ENCODE data around the gene UBE2Q2. TPM values are rescaled to one million over a fixed set of nuclear protein-coding genes. Genes with fewer than 3 reads are reported as not detected.

UBE2Q2 gene
- total RNA-seq, 3 donors from 2014 or later (not counting 1 experiment from before 2014, with no cell fraction given) = 39.5 to 64.6 (median 63.9) TPM

GRCh38 chr15:75814794-75815193 is 28.5 kb upstream of the UBE2Q2 start:
- Mint-ChIP-seq H3K27ac (no peak overlapping the region), H3K27me3 (ENCODE audit: low read depth in 2 of 2) (peaks cover 0 to 9% of the 10 kb centered on the region in 2 donors)

GRCh38 chr15:75815811-75816719 is 27.2 kb upstream of the UBE2Q2 start:
- H3K4me3 Mint-ChIP-seq = no peak overlapping the region
- intact Hi-C loops (cut with micrococcal nuclease) = loop anchor here (10.0 kb wide), 1 partner anchor 319 kb away; no protein-coding TSS in a partner anchor

More at GRCh38 chr15:75814794-75815193, 28.5 kb upstream of the UBE2Q2 start:
- Histone ChIP-seq H3K9me3 (ENCODE audit: control insufficient read depth, insufficient read depth, low read length) (no peaks in the 10 kb centered on the region), H3K27me3 (ENCODE audit: control insufficient read depth, insufficient read depth, low read length) (no peaks in the 10 kb centered on the region), H3K36me3 (ENCODE audit: control insufficient read depth, insufficient read depth, low read length) (no peaks in the 10 kb centered on the region), H3K27ac (ENCODE audit: low read length) (no peak overlapping the region), H3K4me1 (ENCODE audit: control insufficient read depth, insufficient read depth, low read length) (no peaks in the 10 kb centered on the region), H3K4me3 (ENCODE audit: low read length) (no peak overlapping the region)
- ATAC-seq = no peak
- Mint-ChIP-seq H3K9me3 (no peaks in the 10 kb centered on the region), H3K4me1 (peaks cover 0 to 6% of the 10 kb centered on the region in 2 donors), H3K36me3 (no peaks in the 10 kb centered on the region), H3K4me3 (no peak overlapping the region)
- DNase-seq = no peak
- intact Hi-C loops (cut with micrococcal nuclease) = loop anchor here (10.0 kb wide), 1 partner anchor 320 kb away; no protein-coding TSS in a partner anchor
- TF ChIP-seq CTCF (IDR thresholded peaks at IDR 0.05) = no peak
- WGBS (ENCODE audit: insufficient coverage) = 96% methylated on average over 5 of the region's 5 CpGs

GRCh38 chr15:75817138-75817935 is 25.9 kb upstream of the UBE2Q2 start:
- no peak for ATAC-seq
- Histone ChIP-seq H3K4me3 (ENCODE audit: low read length) (no peak overlapping the region), H3K27me3 (ENCODE audit: control insufficient read depth, insufficient read depth, low read length) (no peaks in the 10 kb centered on the region), H3K27ac (ENCODE audit: low read length) (no peak overlapping the region), H3K36me3 (ENCODE audit: control insufficient read depth, insufficient read depth, low read length) (no peaks in the 10 kb centered on the region), H3K9me3 (ENCODE audit: control insufficient read depth, insufficient read depth, low read length) (no peaks in the 10 kb centered on the region), H3K4me1 (ENCODE audit: control insufficient read depth, insufficient read depth, low read length) (no peaks in the 10 kb centered on the region)
- Mint-ChIP-seq H3K36me3 (no peaks in the 10 kb centered on the region), H3K4me1 (peaks cover 0 to 6% of the 10 kb centered on the region in 2 donors), H3K27me3 (ENCODE audit: low read depth in 2 of 2) (peaks cover 0 to 6% of the 10 kb centered on the region in 2 donors), H3K9me3 (no peaks in the 10 kb centered on the region), H3K4me3 (no peak overlapping the region), H3K27ac (no peak overlapping the region)
- no peak for TF ChIP-seq CTCF (IDR thresholded peaks at IDR 0.05)
- peak in 1 of 2 donors; percentile 16 for DNase-seq
- 50% methylated on average over 5 of the region's 6 CpGs for WGBS (ENCODE audit: insufficient coverage)
- intact Hi-C loops (cut with micrococcal nuclease) = loop anchor here (10.0 kb wide), 1 partner anchor 317 kb away; no protein-coding TSS in a partner anchor

More at GRCh38 chr15:75815811-75816719, 27.2 kb upstream of the UBE2Q2 start:
- ATAC-seq (no peak), DNase-seq (no peak)
- TF ChIP-seq CTCF (IDR thresholded peaks at IDR 0.05) = no peak
- Histone ChIP-seq H3K4me3 (ENCODE audit: low read length) (no peak overlapping the region), H3K27ac (ENCODE audit: low read length) (no peak overlapping the region), H3K9me3 (ENCODE audit: control insufficient read depth, insufficient read depth, low read length) (no peaks in the 10 kb centered on the region), H3K36me3 (ENCODE audit: control insufficient read depth, insufficient read depth, low read length) (no peaks in the 10 kb centered on the region), H3K27me3 (ENCODE audit: control insufficient read depth, insufficient read depth, low read length) (no peaks in the 10 kb centered on the region), H3K4me1 (ENCODE audit: control insufficient read depth, insufficient read depth, low read length) (no peaks in the 10 kb centered on the region)
- Mint-ChIP-seq H3K36me3 (no peaks in the 10 kb centered on the region), H3K4me1 (peaks cover 0 to 6% of the 10 kb centered on the region in 2 donors), H3K27me3 (ENCODE audit: low read depth in 2 of 2) (peaks cover 0 to 4% of the 10 kb centered on the region in 2 donors), H3K27ac (no peak overlapping the region), H3K9me3 (no peaks in the 10 kb centered on the region)
- 83% methylated on average over 3 of the region's 3 CpGs for WGBS (ENCODE audit: insufficient coverage)

Data from natural killer cell (primary cell).